Measurements from ENCODE around the gene C1orf122.
"Not testable (repeated sequence)": the region's sequence is repeated elsewhere in the genome, so short reads cannot be mapped to it uniquely, and the experiment has no call there.

The C1orf122 gene

GRCh38 chr1:37807555-37808368 lies at the start of gene C1orf122, which contains the start of gene YRDC:
Gene C1orf122, plus strand, starts transcription at chr1:37807790. Its CDS starts 615 bp downstream, at chr1:37808405.
Gene YRDC, minus strand, starts transcription at chr1:37808208. Its CDS starts 28 bp downstream, at chr1:37808180.
- DNase-seq = peak; percentile 98

- DNase-seq = no peak
Measured at GRCh38 chr1:37759451-37759850, 48.1 kb upstream of the C1orf122 start.

- no peak for DNase-seq
Measured at GRCh38 chr1:37761416-37762095, 46.0 kb upstream of the C1orf122 start.

- DNase-seq = no peak
Measured at GRCh38 chr1:37762516-37762915, 45.1 kb upstream of the C1orf122 start.

- no peak for DNase-seq
Measured at GRCh38 chr1:37763791-37764413, 43.7 kb upstream of the C1orf122 start.

GRCh38 chr1:37764414-37764825 lies 43.2 kb upstream of the C1orf122 start:
- peak; percentile 68 for DNase-seq

- peak; percentile 97 for DNase-seq
Measured at GRCh38 chr1:37764888-37765441, 42.6 kb upstream of the C1orf122 start, which contains the start of gene EPHA10. Gene EPHA10, minus strand, starts transcription at chr1:37765120. Its CDS starts 54 bp downstream, at chr1:37765066.

GRCh38 chr1:37765916-37766664 lies 41.5 kb upstream of the C1orf122 start:
- DNase-seq = peak; percentile 85

- DNase-seq = no peak
Measured at GRCh38 chr1:37767488-37767887, 40.1 kb upstream of the C1orf122 start.

GRCh38 chr1:37771440-37771839 lies 36.1 kb upstream of the C1orf122 start:
- not testable (repeated sequence) for DNase-seq

- DNase-seq = no peak
Measured at GRCh38 chr1:37776946-37777516, 30.6 kb upstream of the C1orf122 start.

GRCh38 chr1:37778654-37779053 lies 28.9 kb upstream of the C1orf122 start:
- no peak for DNase-seq

GRCh38 chr1:37782491-37782890 lies 25.1 kb upstream of the C1orf122 start:
- no peak for DNase-seq

- DNase-seq = peak; percentile 15
Measured at GRCh38 chr1:37792943-37793686, 14.5 kb upstream of the C1orf122 start.

GRCh38 chr1:37793773-37794371 lies 13.7 kb upstream of the C1orf122 start, which contains the start of gene MANEAL:
Gene MANEAL, plus strand, starts transcription at chr1:37793847. Its CDS starts 336 bp downstream, at chr1:37794183.
- peak; percentile 75 for DNase-seq

GRCh38 chr1:37794372-37795339 lies 12.9 kb upstream of the C1orf122 start:
- DNase-seq = peak; percentile 63

- peak; percentile 49 for DNase-seq
Measured at GRCh38 chr1:37795340-37796125, 12.1 kb upstream of the C1orf122 start.

GRCh38 chr1:37797750-37798345 lies 9.7 kb upstream of the C1orf122 start:
- DNase-seq = no peak
